DOHH2 (cell line): ENCODE results near the gene STIP1.

ENCODE experiments used
- H3F3A ChIP-seq: fragments of 200-600 bp; sonication (generic), shearing (Covaris generic); 2 replicates; pipeline ENCODE4 v1.6.0; 2016; ENCODE audit warnings: antibody characterized with exemption, mild to moderate bottlenecking; ENCODE audit not compliant: control insufficient read depth, insufficient read depth
- H3K27ac ChIP-seq: fragments of 200-600 bp; sonication (generic); 2 replicates; pipeline ENCODE4 v1.5.1; 2014; ENCODE audit warnings: low read depth, mild to moderate bottlenecking, low read length, moderate library complexity
- H3K27me3 ChIP-seq: fragments of 200-600 bp; sonication (generic); 2 replicates; pipeline ENCODE4 v1.6.1; 2014; ENCODE audit warnings: mild to moderate bottlenecking, low read length, mixed read lengths; ENCODE audit not compliant: control insufficient read depth
- H3K36me3 ChIP-seq: fragments of 200-600 bp; sonication (generic); 2 replicates; pipeline ENCODE4 v1.6.1; 2014; ENCODE audit warnings: mild to moderate bottlenecking, low read length, moderate library complexity, mixed read lengths; ENCODE audit not compliant: control insufficient read depth
- H3K4me1 ChIP-seq: fragments of 200-600 bp; sonication (generic); 2 replicates; pipeline ENCODE4 v1.6.1; 2014; ENCODE audit warnings: mild to moderate bottlenecking, low read length, mixed read lengths; ENCODE audit not compliant: control insufficient read depth
- H3K4me2 ChIP-seq: fragments of 200-600 bp; sonication (generic); 2 replicates; pipeline ENCODE4 v1.6.0; 2014; ENCODE audit warnings: mild to moderate bottlenecking, low read length, moderate library complexity
- H3K4me3 ChIP-seq: fragments of 200-600 bp; sonication (generic); 2 replicates; pipeline ENCODE4 v1.5.1; 2014; ENCODE audit warnings: mild to moderate bottlenecking, low read length, mixed read lengths
- H3K79me2 ChIP-seq: fragments of 200-600 bp; sonication (generic); 2 replicates; pipeline ENCODE4 v1.6.1; 2014; ENCODE audit warnings: mild to moderate bottlenecking, low read length, mixed read lengths; ENCODE audit not compliant: control insufficient read depth
- H3K9me2 ChIP-seq: fragments of 200-600 bp; sonication (generic); replicated peaks from 2 replicates; pipeline ENCODE4 v1.6.1; 2014; ENCODE audit warnings: mild to moderate bottlenecking, low read length, mixed read lengths; ENCODE audit not compliant: control insufficient read depth
- H3K9me3 ChIP-seq: fragments of 200-600 bp; sonication (generic); 2 replicates; pipeline ENCODE4 v1.6.1; 2014; ENCODE audit warnings: antibody characterized with exemption, low read length, mixed read lengths; ENCODE audit not compliant: control insufficient read depth, insufficient read depth
- H4K20me1 ChIP-seq: fragments of 200-600 bp; sonication (generic); 2 replicates; pipeline ENCODE4 v1.6.0; 2014; ENCODE audit warnings: low read depth, mild to moderate bottlenecking, antibody characterized with exemption, low read length, moderate library complexity; ENCODE audit not compliant: control insufficient read depth, insufficient read depth
- EZH2phosphoT487 ChIP-seq: fragments of 200-600 bp; sonication (generic); IDR thresholded peaks from 2 replicates; pipeline ENCODE4 v1.6.1; 2017; ENCODE audit warnings: borderline replicate concordance, mild to moderate bottlenecking, antibody characterized with exemption, low read length, moderate library complexity, mixed read lengths
- TF ChIP-seq, protein P1 (sequence below): fragments of 200-600 bp; sonication (generic); IDR thresholded peaks from one replicate; pipeline ENCODE4 v1.5.1; 2014; ENCODE audit warnings: antibody characterized with exemption, mild to moderate bottlenecking, low read depth, low read length; ENCODE audit not compliant: poor library complexity, severe bottlenecking

STIP1 gene

DNA sequence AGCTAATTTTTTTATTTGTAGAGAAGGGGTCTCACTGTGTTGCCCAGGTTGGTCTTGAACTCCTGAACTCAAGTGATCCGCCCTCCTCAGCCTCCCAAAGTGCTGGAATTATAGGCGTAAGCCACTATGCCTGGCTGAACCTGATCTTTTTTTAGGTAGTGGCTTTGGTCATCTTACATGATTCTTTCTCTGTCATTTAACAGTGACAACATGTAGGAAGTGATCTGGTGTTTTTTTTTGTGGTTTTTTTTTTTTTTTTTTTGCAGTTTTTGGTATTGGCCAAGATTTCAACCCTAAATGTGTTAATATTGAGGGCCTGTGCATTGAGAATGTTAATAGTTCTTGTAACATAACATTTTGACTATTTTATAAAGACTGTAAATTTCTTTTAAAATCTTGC is 12.5 kb downstream of the STIP1 start:
- no peaks in the 10 kb centered on the region for H3K27me3 ChIP-seq
- H4K20me1 ChIP-seq: no peaks in the 10 kb centered on the region
- peaks cover 11% of the 10 kb centered on the region for H3F3A ChIP-seq
- no peak overlapping the region for H3K4me2 ChIP-seq
- no peaks in the 10 kb centered on the region for H3K9me2 ChIP-seq
- no peaks in the 10 kb centered on the region for H3K9me3 ChIP-seq
- no peak overlapping the region for H3K27ac ChIP-seq
- peaks cover 91% of the 10 kb centered on the region for H3K36me3 ChIP-seq
- H3K79me2 ChIP-seq: peaks cover 18% of the 10 kb centered on the region
- TF ChIP-seq, protein P1, sequence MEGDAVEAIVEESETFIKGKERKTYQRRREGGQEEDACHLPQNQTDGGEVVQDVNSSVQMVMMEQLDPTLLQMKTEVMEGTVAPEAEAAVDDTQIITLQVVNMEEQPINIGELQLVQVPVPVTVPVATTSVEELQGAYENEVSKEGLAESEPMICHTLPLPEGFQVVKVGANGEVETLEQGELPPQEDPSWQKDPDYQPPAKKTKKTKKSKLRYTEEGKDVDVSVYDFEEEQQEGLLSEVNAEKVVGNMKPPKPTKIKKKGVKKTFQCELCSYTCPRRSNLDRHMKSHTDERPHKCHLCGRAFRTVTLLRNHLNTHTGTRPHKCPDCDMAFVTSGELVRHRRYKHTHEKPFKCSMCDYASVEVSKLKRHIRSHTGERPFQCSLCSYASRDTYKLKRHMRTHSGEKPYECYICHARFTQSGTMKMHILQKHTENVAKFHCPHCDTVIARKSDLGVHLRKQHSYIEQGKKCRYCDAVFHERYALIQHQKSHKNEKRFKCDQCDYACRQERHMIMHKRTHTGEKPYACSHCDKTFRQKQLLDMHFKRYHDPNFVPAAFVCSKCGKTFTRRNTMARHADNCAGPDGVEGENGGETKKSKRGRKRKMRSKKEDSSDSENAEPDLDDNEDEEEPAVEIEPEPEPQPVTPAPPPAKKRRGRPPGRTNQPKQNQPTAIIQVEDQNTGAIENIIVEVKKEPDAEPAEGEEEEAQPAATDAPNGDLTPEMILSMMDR: no peak
- no peak for TF ChIP-seq EZH2phosphoT487
- peaks cover 9% of the 10 kb centered on the region; the same call in 1 of the 2 replicates for H3K4me1 ChIP-seq
- H3K4me3 ChIP-seq: no peak overlapping the region

DNA sequence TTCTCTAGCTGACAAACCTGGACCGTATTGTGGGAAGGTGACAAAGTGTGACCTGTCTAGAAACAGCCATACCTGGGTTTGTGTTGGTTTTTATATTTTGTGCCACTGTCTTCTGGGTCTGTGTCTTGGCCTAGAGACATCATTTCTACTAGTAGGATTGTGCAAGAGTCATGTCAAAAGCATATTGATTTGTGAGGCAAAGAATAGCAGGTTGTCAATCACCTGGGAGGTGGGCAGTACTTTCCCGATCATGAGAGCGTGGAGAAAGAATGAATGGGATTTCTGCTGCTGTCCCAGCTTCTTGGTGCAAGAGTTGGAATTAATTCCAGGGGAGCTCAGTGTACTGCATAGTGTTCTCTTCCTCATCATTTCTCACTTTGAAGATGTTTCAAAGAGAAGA is 15.6 kb downstream of the STIP1 start:
- Histone ChIP-seq H3K79me2 (peaks cover 6% of the 10 kb centered on the region), H3K4me2 (no peak overlapping the region), H3K9me3 (no peaks in the 10 kb centered on the region), H4K20me1 (no peaks in the 10 kb centered on the region), H3K9me2 (no peaks in the 10 kb centered on the region), H3K27ac (no peak overlapping the region), H3F3A (peaks cover 34% of the 10 kb centered on the region), H3K4me3 (no peak overlapping the region), H3K27me3 (no peaks in the 10 kb centered on the region), H3K36me3 (peaks cover 82% of the 10 kb centered on the region), H3K4me1 (peaks cover 39% of the 10 kb centered on the region)
- TF ChIP-seq, protein P1: no peak
- no peak for TF ChIP-seq EZH2phosphoT487

DNA sequence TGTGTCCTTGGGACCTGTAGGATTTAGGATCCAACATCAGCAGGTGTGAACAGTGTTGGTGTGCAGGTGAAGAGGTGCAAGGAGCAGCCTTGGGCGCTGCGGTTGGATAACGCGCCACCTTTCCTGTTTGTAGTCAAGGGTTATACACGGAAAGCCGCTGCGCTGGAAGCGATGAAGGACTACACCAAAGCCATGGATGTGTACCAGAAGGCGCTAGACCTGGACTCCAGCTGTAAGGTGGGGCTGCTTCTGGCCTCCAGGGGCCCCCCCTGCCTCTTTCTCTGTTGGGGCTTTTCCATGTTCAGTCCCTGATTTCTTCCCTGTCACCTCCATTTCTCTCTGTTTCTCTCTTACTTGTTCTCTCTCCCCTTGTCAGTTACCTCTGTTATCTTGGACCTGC is 17.0 kb downstream of the STIP1 start:
- H3K9me2 ChIP-seq: no peaks in the 10 kb centered on the region
- H3K36me3 ChIP-seq: peaks cover 82% of the 10 kb centered on the region
- H3K4me3 ChIP-seq: no peak overlapping the region
- no peaks in the 10 kb centered on the region for H3K9me3 ChIP-seq
- TF ChIP-seq, protein P1: no peak
- TF ChIP-seq EZH2phosphoT487: no peak
- no peaks in the 10 kb centered on the region for H4K20me1 ChIP-seq
- H3F3A ChIP-seq: peaks cover 34% of the 10 kb centered on the region
- H3K79me2 ChIP-seq: peaks cover 15% of the 10 kb centered on the region
- H3K27me3 ChIP-seq: no peaks in the 10 kb centered on the region
- H3K4me1 ChIP-seq: peaks cover 53% of the 10 kb centered on the region
- H3K4me2 ChIP-seq: no peak overlapping the region
- H3K27ac ChIP-seq: no peak overlapping the region; the same call in 1 of the 2 replicates
